Right renal pelvis (tissue), 4 donors: ENCODE results near the gene GPD2. TPM values are rescaled to one million over a fixed set of nuclear protein-coding genes. Genes with fewer than 3 reads are reported as not detected.
"Not testable (repeated sequence)": the region's sequence is repeated elsewhere in the genome, so short reads cannot be mapped to it uniquely, and the experiment has no call there.

Source experiments
- DNase-seq, 4 donors: peaks; one replicate each; pipeline ENCODE4 v3.0.0-alpha.2; 2013; ENCODE audit warnings: low read depth in 4 of 4, low spot score in 3 of 4, missing footprints in 1 of 4
- polyA plus RNA-seq, 4 donors: library from polyadenylated mRNA; unstranded; fragments of 120-200 nt; gene quantifications; one replicate each; pipeline ENCODE4 v1.2.1, GENCODE V29; 2013; ENCODE audit not compliant: insufficient read length in 4 of 4

Gene GPD2
- polyA plus RNA-seq, 4 donors: 19.5 to 25.5 (median 22.8) TPM

DNA sequence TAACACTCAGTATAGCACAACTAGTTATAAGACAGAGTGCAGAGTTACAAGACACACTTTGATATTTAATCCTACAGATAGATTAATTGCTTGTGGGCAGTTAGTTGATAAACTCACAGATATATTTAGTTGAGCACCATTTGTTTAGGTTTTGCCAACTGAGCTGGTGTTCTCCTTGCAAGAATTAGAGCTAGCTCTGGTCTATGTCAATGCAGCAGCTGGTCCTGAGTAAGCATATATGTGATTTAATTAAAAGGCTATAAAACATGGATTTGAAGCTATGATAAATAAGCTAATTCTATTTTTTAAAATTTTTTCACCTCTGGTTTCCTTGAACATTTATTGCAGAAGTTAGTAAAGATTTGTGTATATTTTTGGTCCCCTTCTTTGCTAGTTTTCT lies 35.6 kb downstream of the GPD2 start:
- no peak for DNase-seq

DNA sequence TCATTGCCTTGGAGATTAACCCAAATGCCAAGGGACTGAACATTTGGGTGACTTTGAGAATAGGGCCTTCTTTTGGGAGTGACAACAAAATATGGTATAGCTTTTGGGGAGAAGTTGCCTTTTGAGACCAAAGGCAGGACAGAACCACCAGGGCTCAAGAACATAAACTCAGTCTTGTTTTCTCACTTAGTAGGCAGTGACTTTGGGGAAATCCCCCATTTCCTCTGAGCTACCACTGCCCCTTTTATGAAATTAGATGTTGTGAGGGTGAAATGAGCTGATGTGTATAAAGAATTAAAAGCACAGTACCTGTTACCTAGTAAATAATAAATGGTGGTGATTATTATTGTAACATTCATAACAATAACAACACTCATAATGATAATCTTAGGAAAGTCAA lies 36.5 kb downstream of the GPD2 start:
- DNase-seq: no peak

DNA sequence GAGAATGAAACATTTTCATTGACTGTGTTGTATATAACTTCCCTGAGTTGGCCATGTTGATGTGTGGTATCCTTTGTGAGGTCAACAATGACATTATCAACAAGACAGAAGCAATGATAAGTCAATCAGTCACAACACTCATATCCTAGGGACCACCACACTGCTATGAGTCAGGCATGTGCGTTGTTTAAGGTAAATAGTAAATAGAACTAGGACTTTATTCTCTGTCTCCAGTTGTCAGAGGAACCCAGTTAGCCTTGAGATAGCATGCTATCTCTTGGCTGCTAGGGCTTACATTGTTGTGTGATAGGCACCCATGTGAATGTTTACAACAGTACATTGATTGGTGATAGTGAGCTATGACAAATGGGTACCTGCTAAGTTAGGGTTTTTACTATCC lies 37.3 kb downstream of the GPD2 start:
- no peak for DNase-seq

DNA sequence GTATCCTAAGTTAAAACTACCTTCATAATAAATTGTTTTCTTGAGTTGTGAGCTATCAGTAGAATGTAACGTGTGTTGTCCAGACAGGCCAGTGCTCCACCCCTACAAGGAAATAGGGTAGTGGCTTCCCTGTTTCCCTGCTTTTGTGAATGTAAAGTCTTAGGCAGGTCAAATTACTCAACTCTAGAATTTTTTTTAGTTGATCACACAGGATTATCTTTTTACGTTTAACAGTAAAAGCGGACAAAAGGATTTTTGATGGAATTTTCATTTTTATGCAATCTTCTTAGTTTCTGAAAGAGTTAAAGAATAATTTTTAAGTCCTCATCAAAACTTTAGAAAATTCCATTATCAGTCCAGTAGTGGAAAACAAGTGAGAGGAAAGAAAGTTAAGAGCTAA lies 38.2 kb downstream of the GPD2 start:
- DNase-seq: no peak

DNA sequence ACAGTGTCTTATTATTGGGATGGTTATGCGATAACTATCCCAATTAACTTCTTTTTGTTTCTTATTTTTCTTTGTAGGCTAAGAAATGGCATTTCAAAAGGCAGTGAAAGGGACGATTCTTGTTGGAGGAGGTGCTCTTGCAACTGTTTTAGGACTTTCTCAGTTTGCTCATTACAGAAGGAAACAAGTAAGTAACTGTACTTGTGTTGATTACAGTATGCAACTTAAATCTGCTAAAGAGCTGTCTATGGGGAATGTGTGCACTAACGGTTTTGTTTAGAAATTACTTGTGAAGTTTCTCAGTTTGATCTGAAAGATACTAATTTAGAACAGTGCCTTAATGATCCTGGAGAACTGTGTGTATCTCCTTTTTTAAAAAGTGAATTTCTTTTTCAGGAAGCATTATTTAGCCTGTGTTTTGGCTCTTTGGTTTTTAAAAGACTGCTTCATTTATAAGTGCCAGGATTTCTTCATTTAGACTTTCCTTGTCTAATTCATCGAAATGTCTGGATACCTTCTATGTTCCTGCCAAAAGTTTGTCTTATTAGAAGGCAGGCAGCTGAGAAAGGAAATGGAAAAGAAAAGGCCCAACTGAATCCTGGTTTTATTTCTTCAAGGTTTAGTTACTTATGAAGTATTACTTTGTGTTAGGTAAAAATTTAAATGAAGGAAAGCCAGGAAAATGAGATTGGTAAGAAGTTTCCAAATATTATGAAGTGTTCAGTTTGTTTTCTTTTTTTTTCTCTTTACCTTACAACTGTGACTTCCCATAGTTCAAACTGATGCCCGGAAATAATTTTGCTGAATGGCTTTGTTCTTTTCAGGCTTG lies 40.1 kb downstream of the GPD2 start:
- DNase-seq: no peak

DNA sequence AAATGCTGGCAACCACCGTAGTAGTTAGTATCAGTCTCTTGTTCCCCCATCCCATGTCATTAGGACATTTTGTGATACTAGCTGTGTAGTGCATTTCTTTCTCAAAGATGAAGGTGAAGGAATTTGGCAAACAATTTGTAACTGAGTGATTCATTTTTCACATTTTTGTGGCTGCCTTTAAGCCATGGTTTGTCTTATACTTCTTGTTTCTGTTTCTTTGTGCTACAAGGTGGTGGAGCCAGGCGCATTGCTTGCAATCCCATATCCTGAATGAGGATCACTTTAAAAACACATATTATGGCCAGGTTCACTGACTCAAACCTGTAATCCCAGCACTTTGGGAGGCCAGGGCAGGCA lies 40.6 kb downstream of the GPD2 start:
- DNase-seq: no peak

DNA sequence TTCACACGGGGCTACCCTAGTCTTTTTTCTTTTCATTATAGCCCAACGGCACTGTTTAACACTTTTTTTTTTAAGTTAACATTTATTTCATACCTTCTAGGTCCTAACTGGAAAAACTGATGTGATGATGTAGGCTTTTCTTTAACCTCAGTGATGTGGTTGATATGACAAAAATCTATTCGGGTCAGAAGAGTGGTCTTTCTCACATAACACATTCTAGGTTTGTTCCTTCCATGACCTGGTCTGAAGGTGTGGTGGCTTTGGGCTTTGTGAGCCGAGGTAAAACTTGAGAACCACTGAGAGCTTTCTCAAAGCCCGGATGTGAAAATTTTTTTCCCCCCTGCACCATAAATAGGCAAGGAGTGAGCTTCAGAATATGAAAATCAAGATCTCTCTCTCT lies 44.2 kb downstream of the GPD2 start:
- DNase-seq: no peak

DNA sequence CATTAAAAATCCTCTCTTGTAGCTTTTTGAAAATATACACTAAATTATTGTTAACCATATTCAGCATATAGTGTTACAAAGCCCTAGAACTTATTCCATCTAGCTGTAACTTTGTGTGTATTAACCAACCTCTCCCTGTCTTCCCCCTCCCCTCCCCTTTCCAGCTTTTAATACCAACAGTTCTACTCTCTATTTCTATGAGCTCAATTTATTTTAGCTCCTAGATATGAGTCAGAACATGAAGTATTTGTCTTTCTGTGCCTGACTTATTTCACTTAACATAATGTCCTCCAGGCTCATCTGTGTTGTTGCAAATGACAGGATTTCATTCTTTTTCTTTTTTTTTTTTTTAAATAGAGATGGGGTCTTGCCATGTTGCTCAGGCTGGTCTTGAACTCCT lies 45.1 kb downstream of the GPD2 start:
- DNase-seq: no peak

DNA sequence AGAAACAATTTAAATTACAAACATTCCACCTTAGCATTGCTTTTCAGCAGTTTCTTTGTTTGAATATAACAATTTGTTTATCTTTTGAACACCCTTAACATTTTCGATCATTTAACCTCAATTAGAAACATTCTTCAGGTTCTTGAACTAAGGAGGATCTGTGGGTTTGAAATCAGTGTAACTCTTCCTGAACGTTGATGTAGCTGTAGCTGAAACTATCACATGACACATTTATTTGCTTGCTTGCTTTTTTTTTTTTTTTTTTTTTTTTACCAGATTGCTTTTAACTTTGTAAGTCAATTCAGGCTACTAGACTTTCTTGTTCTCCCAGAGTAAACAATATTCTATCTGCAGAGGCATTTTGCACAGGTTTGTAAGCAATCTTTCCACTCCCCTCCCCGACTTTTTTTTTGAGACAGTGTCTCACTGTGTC lies 47.6 kb downstream of the GPD2 start:
- no peak for DNase-seq

DNA sequence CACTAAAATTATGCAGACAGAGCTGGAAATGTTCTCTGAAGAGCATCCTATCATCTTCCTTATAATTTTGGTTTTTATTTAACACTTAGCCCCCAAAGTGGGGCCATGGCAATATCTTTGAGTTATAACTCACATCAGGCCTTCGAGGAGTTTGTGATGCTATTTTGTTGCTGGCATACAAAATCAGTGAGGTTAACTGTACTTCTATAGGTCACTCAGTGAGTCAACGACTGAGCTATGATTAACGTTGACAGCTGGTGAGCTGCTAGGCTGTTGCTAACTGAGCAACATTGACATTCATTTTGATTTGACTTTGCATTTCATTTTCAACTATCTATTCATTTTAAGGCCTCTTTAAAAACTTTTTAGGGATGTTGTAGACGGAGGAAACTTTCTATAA lies 50.0 kb downstream of the GPD2 start:
- no peak for DNase-seq

DNA sequence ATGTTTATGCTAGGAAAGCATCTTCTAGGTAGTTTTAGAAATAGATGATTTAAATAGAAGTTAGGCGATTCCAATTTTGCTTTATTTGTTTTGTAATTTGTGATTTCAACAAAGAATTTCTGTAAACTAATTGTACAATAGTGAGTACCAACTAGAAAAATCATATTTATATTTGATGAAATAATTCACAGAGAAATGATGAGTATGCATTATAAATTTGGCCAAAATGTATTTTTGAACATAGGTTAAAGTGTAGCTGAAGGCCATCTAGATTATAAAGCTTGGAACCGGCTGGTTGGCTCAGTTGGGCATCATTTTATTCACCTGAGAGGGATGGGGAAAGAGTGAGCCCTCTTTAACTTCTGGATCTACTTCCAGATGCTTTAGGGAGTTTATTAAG lies 50.4 kb downstream of the GPD2 start:
- DNase-seq: no peak

DNA sequence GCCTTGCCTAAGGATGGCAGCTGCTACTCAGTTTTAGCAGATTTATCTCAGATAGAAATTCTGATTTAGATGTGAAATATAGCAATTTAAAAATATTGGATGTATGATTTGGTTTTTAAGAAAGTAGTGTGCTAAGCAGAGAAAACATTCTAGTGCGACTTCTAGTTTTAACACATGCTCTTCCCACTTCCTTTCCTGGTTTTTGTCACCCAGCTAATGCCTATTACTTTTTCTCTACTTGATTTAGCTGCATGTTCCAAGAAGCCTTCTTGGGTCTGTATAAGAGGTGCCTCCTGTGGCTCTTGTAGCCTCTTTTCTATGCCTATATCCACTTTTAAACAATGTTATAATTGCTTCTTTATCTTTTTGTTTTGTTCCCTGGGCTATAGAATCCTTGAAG lies 53.0 kb downstream of the GPD2 start:
- DNase-seq: no peak

DNA sequence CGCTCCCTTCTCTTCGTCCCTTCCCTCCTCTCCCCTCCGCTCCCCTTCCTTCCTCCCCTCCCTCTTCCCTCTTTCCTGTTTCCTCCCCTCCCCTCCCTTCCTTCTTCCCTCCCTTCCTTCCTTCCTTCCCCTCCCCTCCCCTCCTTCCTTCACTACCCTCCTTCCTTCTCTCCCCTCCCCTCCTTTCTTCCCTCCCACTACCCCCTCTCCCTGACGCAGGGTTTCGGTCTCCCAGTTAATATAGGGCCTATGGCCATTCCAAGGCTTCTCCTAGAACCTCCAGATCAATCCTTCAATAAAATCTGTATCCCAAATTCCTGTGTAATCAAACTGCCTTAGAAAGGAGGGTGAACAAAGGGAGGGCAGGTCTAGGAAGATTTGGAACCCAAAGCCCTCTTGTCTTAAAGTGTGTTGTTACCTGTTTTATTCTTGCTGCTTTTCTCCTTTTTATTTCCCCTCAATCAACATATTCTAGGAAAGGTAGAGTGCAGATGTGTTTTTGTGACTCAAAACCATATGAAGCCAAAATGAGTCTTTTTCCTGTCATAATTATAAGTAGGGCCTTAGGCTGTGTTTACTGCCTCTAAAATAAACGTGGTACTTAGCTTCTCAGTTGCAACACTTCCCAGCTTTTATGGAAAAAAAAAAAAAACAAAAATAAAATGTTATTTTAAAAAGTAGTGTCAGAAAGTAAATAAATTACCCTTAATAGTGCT lies 53.7 kb downstream of the GPD2 start:
- no peak for DNase-seq

DNA sequence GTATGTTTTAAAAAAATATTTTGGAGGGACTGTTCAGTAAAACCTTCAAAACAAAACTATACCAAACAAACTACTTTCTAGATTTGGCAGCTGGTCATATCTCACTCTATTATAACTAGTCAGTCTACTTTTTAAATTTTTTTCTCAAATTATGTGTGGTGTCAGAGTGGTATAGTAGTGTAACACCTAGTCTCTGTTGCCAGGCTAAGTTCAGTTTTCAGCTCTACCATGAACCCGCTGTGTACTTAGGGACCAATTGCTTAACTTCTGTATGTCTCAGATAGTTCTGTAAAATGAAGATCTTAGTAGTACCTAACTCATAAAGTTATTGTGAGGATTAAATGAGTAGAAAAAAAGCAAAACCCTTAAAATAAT lies 54.3 kb downstream of the GPD2 start:
- no peak for DNase-seq

DNA sequence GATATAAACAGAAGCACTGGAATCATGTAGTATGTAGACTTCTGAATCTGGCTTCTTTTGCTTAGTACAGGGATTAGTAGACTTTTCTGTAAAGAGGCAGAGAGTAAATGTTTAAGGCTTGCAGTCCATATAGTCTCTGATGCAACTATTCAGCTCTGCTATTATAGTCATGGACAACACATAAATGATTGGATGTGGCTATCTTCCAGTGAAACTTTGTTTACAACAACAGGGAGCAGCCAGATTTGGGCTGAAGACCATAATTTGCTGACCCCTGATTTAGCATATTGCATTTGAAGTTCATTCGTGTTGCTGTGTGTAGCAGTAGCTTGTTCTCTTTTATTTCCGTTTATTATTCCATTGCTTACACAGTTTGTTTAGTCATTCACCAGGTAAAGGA lies 55.0 kb downstream of the GPD2 start:
- DNase-seq: no peak

DNA sequence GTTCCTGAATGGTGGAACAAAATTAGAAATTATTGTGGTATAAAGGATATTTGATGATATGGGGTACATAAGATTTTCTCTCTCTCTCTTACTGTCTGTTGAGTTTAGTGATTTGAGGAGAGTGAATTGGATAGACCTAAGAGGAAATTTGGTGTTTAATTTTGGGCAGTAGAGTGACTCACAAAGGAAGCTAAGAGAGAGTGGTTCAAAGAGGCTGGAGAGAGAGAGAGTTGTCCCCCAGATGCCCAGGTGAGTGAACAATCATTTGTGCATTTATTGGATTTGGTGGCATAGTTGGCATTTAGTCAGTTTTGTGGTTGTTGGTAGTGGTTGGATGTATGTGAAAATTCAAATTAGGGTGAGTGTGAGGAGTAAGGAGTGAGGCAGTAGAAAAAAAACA lies 56.8 kb downstream of the GPD2 start:
- no peak for DNase-seq

DNA sequence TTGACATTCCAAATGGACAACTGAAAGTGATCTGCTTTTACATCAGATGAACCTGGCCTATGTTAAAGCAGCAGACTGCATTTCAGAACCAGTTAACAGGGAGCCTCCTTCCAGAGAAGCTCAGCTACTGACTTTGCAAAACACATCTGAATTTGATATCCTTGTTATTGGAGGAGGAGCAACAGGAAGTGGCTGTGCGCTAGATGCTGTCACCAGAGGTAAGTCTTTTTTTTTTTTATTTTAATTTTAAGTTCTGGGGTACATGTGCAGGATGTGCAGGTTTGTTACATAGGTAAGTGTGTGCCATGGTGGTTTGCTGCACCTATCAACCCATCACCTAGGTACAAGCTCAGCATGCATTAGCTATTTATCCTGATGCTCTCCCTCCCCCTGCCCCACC lies 59.8 kb downstream of the GPD2 start:
- DNase-seq: not testable (repeated sequence)

DNA sequence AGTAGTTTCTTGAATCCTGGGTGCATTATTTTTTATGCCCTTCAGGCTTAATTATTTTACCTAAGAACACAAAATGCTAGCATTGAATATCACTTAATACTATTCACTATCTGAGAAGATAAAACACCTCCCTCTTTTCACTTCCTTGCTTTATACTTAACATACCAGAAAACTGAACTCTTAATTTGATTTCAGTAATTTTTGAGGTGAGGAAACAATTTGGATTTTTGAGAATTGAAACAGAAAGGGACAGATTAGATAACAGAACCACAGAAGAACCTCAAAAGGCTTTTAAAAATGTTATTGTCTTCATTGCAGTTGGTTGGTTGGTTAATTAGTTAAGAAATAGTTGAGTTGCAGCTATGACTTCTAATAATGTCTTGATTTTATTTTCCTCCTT lies 69.5 kb downstream of the GPD2 start:
- DNase-seq: no peak

DNA sequence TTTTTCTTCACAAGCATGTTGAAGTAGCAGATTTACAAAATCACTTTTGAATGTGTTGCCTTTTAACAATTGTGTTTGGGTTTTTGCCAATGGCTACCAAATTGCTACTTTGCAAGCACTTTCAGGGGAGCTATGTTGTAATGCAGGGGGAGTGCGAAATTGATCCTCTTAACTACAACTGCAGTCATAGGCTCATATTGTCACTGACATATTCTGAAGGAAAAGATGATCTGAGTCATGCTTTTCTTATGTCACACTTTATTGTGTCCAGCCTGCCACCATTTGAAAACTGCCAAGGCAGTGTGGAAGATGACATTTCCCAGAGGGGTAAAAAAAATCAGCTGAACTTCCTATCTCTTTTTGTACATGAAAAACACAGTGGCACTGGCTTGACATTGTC lies 74.9 kb downstream of the GPD2 start:
- no peak for DNase-seq

DNA sequence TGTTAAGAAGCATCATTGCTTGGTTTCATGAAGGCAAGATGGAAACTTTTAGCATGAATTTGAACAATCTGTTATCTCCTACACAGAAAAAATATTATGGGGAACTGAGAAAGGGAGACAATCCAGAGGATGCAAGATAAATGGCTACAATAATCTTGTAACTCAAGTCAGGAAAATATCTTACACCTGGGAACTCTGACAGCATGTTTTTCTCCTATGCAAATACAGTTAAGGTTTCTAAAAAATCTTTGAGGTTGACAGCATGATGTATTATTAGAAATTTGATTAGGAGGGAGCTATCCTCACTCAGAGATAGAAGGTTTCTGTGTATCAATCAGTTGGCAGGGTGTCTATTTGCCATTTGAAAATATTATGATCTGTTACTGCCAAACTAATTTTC lies 75.6 kb downstream of the GPD2 start:
- no peak for DNase-seq

DNA sequence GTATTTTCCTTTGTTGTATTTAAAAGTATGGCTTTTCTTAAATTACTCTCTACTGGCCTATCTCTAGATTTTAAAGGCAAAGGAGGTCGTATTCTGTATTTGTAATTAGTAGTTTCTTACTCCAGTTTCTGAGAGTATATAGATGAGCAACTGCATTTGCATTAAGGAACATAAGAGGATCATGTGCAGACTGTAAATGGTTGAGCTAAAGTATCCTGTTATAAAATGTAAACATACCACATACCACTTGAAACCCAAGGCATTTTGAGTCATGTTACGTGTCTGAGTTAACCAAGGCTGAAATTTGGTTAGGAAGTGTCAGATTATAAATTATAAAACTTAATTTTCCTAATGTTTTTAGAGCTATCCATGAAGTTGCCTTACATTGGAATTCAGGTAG lies 76.3 kb downstream of the GPD2 start:
- DNase-seq: no peak

DNA sequence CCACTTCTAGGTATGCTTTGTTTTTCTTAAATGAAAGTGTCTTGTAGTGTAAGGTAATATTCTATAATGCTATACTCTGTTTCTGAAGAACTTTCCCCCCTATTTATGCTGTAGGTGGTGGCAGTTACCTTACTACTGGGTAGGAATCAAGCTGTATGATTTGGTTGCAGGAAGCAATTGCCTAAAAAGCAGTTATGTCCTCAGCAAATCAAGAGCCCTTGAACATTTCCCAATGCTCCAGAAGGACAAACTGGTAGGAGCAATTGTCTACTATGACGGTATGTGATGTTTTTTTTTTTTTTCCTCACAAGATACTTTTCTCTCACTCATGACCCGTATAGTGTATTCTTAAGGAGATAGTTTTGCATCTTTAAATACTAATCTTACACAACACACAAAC lies 77.0 kb downstream of the GPD2 start:
- DNase-seq: no peak
